OCI-LY7 (cell line): ENCODE results near the gene SLC35E2B. TPM values are rescaled to one million over a fixed set of nuclear protein-coding genes. Genes with fewer than 3 reads are reported as not detected.
"Not testable (repeated sequence)": the region's sequence is repeated elsewhere in the genome, so short reads cannot be mapped to it uniquely, and the experiment has no call there.

Source experiments
- BruUV-seq: library from RNA; stranded (reverse); fragments of 400-500 nt; replicated peaks from 2 replicates; lab custom pipeline; 2021; lab: Mats Ljungman, UMichigan
- CTCF ChIA-PET: fragments of 300-600 bp; sonication (Branson Sonifier 250); formaldehyde crosslinking; loops from one replicate; lab custom pipeline; 2022; ENCODE audit warnings: antibody characterized with exemption; ENCODE audit not compliant: unreplicated experiment; lab: Charles Lee
- POLR2A ChIA-PET: fragments of 300-600 bp; sonication (Branson Sonifier 250); formaldehyde crosslinking; loops from one replicate; lab custom pipeline; 2022; ENCODE audit warnings: antibody characterized with exemption; lab: Charles Lee
- DNase-seq: peaks from one replicate; pipeline ENCODE4 v3.0.0-alpha.2; 2015; ENCODE audit warnings: low spot score
- H2AFZ ChIP-seq: fragments of 200-600 bp; sonication (generic), shearing (Covaris generic); 2 replicates; pipeline ENCODE4 v1.6.1; 2014; ENCODE audit warnings: mild to moderate bottlenecking, antibody characterized with exemption, low read length, moderate library complexity
- H3K27ac ChIP-seq: fragments of 200-600 bp; sonication (generic); 2 replicates; pipeline ENCODE4 v1.5.1; 2014; ENCODE audit warnings: mixed run types, low read depth, mild to moderate bottlenecking, moderate library complexity, low read length, inconsistent platforms; ENCODE audit not compliant: poor library complexity, severe bottlenecking
- H3K36me3 ChIP-seq: fragments of 200-600 bp; sonication (generic); 2 replicates; pipeline ENCODE4 v1.6.1; 2014; ENCODE audit warnings: mild to moderate bottlenecking, antibody characterized with exemption, low read length, moderate library complexity, mixed read lengths; ENCODE audit not compliant: insufficient read depth
- H3K4me1 ChIP-seq: fragments of 200-600 bp; sonication (generic); 2 replicates; pipeline ENCODE4 v1.5.1; 2014; ENCODE audit warnings: mild to moderate bottlenecking, low read length; ENCODE audit not compliant: insufficient read depth, poor library complexity, severe bottlenecking
- H3K4me2 ChIP-seq: fragments of 200-600 bp; sonication (generic); 2 replicates; pipeline ENCODE4 v1.6.1; 2014; ENCODE audit warnings: mild to moderate bottlenecking, low read length
- H3K4me3 ChIP-seq: fragments of 200-600 bp; sonication (generic); 2 replicates; pipeline ENCODE4 v1.5.1; 2014; ENCODE audit warnings: mild to moderate bottlenecking, low read depth, low read length; ENCODE audit not compliant: poor library complexity, severe bottlenecking
- H3K79me2 ChIP-seq: fragments of 200-600 bp; sonication (generic); 2 replicates; pipeline ENCODE4 v1.6.1; 2016; ENCODE audit warnings: low read depth, mild to moderate bottlenecking, low read length, moderate library complexity, mixed read lengths; ENCODE audit not compliant: insufficient read depth
- H3K9me2 ChIP-seq: fragments of 200-600 bp; sonication (generic); 2 replicates; pipeline ENCODE4 v1.6.1; 2016; ENCODE audit warnings: mild to moderate bottlenecking, low read length, mixed read lengths; ENCODE audit not compliant: insufficient read depth
- H3K9me3 ChIP-seq: fragments of 200-600 bp; sonication (generic); 2 replicates; pipeline ENCODE4 v1.6.1; 2014; ENCODE audit warnings: mild to moderate bottlenecking, mixed run types, low read length, mixed read lengths
- H4K20me1 ChIP-seq: fragments of 200-600 bp; sonication (generic); 2 replicates; pipeline ENCODE4 v1.6.1; 2014; ENCODE audit warnings: mild to moderate bottlenecking, antibody characterized with exemption, low read length, moderate library complexity, mixed read lengths; ENCODE audit not compliant: insufficient read depth
- intact Hi-C: fragments of 100-400 bp; cut with micrococcal nuclease; formaldehyde crosslinking; loops from one replicate; pipeline ENCODE4 v1.10.0; 2022; ENCODE audit not compliant: unreplicated experiment
- total RNA-seq, 2 experiments: library from RNA; depleted of rRNA in 1 of 2; stranded (reverse); fragments of >200 nt in 1 of 2; shearing (Covaris generic) in 1 of 2; gene quantifications; 2 replicates each; pipeline ENCODE4 v1.2.3, GENCODE V29; 2014 to 2022
- TF ChIP-seq, protein P1 (sequence below): fragments of 200-600 bp; sonication (generic); conservative IDR thresholded peaks from 2 replicates; pipeline ENCODE4 v1.5.1; 2014; ENCODE audit warnings: mild to moderate bottlenecking, antibody characterized with exemption, low read length, moderate library complexity, mixed read lengths

SLC35E2B gene
- total RNA-seq, 2 experiments from 2014 or later: 26.6 to 58.9 TPM

DNA sequence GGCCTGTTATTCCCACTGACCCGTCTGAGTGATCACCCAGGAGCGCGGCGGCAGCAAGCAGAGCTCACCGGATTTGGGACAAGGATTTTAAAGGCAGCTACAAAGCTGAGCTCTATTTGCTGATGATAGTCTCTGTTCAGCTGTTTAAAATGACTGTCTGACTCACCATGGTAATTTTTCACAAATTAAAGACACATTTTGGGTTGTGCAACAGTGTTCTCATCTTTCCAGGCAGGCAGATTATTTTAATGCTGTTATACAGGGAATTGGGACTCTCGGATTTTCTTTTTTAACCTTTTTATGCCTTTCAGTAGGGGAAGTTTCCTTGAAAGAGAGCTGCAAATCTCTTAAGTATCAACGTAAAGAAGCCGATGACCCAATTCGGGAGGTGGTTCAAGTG is 30.2 kb downstream of the SLC35E2B start:
- H3K27ac ChIP-seq, H3K4me3 ChIP-seq, H3K79me2 ChIP-seq, BruUV-seq, H3K9me2 ChIP-seq, DNase-seq, intact Hi-C loops, H2AFZ ChIP-seq, H4K20me1 ChIP-seq, CTCF ChIA-PET, H3K9me3 ChIP-seq, H3K4me1 ChIP-seq, POLR2A ChIA-PET, H3K4me2 ChIP-seq: not testable (repeated sequence)
- peaks cover 20% of the 10 kb centered on the region for H3K36me3 ChIP-seq

DNA sequence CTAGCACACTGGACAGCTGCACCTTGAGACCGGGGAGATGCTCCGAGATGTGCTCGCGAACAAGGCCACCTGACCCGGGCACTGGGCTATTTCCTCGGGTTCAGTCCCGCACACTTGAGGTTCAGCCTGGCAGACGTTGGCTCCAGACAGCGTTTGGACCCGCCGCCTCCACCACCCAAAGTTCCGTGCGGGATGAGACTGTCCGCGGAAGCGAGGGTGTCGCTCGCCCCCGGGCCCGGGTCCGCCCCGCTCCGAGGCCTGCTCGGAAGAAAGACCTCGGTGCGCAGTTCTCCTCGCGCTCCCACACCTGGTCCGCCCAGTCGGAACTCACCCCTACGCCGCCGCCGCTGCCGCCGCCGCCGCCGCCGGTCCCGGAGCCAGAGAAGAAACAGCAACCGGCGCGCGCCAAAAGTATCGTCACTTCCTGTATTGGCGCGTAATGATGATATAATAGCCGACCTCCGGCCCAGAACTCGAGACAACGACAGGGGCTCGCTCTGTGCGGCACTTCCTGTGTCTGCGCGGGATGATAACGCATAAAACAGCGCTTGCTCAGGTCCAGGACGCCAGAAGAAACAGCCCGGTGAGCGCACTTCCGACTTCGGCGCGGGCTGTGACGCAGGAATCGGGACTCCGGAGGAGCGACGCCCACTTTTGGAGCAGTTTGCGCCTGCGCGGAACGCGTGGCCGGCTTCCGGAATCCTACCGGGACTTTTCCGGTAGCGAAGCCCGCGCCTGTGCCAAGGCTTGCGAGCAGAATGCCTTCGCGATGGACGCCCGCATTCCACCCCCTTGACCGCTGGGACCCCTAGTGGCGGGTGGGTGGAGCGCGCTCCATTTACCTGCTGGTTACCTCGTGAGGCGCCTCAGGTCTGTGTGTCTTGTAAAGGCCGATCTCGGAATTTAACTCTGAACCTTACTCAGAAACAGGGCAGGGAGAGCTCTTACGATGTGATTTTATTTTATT is 33.7 kb downstream of the SLC35E2B start, which contains the start of gene CDK11B:
Gene CDK11B, minus strand, starts transcription at position 422 of the 967 bp plus-strand sequence. CDS start 1,519 bp downstream, outside the sequence.
- H3K4me1 ChIP-seq, H3K9me3 ChIP-seq, BruUV-seq, H3K9me2 ChIP-seq, CTCF ChIA-PET, H4K20me1 ChIP-seq: not testable (repeated sequence)
- Histone ChIP-seq H2AFZ (0 out of 2 replicates have a peak within 1 kb of the TSS, but pooled peaks have one; percentile 3), H3K4me3 (peak within 1 kb of the TSS; percentile 68), H3K4me2 (peak within 1 kb of the TSS; percentile 60), H3K36me3 (peaks cover 31% of the 10 kb centered on the region), H3K27ac (peak within 1 kb of the TSS; percentile 81), H3K79me2 (peaks cover 24% of the 10 kb centered on the region; the same call in 1 of the 2 replicates)
- intact Hi-C loops: loop anchor here (5.0 kb wide), 1 partner anchor 63 kb away; the partner anchor contains the start of gene CDK11A
- peak; percentile 97 for DNase-seq
- POLR2A ChIA-PET: interaction anchor here (0.6 kb wide), 1 partner anchor 20 kb away, joined by 3 read pairs; no protein-coding TSS in a partner anchor
- TF ChIP-seq, protein P1, sequence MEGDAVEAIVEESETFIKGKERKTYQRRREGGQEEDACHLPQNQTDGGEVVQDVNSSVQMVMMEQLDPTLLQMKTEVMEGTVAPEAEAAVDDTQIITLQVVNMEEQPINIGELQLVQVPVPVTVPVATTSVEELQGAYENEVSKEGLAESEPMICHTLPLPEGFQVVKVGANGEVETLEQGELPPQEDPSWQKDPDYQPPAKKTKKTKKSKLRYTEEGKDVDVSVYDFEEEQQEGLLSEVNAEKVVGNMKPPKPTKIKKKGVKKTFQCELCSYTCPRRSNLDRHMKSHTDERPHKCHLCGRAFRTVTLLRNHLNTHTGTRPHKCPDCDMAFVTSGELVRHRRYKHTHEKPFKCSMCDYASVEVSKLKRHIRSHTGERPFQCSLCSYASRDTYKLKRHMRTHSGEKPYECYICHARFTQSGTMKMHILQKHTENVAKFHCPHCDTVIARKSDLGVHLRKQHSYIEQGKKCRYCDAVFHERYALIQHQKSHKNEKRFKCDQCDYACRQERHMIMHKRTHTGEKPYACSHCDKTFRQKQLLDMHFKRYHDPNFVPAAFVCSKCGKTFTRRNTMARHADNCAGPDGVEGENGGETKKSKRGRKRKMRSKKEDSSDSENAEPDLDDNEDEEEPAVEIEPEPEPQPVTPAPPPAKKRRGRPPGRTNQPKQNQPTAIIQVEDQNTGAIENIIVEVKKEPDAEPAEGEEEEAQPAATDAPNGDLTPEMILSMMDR: peak; percentile 56

DNA sequence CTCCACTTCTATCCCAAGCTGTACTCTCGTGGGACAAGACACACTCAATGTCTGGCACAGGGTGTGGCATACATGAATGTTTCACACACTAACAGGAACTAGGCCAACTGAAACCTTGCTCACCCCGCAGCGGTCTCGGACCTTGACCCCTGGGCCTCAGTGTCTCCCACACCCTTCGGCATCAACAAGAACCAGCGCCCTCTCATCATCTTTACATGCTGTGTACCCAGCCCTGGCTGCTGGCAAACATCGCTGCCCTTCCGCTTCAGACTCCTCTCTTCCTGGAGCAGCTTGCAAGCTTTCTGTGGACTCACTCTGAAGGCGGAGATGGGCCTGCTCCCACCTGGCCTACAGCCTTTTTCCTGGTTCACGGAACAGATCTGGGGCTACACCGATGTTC is 44.3 kb downstream of the SLC35E2B start:
- not testable (repeated sequence) for H3K9me3 ChIP-seq

DNA sequence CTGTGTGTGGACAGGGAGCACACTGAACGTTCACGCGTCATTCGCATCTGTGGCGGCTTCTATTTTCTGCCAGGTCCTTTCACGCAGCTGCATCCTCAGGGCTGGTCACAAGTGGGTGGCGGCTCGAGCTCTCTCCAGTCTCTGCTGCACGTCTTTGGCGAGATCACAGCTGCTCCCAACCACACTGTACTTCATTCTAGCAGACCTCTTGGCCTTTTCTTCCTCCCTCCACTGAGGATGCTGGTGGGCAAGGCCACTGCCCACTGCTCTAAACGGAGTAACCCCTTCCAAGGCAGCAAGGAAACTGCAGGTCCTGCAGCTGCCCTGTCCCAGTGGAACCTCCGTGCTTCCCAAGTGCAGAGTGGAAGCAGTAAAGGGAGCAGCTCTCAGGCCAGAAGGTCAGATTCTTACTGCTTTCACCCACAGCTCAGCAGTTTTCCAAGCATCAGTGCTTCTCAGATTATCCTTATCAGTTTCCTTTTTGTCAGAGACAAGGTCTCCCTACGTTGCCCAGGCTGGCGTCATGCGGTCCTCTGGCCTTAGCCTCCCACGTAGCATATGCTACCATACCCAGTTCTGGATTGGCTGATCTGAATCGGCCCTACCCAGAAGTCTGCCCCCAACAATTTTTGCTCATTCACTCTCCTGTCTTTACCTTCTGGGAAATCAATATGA is 44.9 kb downstream of the SLC35E2B start:
- H2AFZ ChIP-seq, H3K4me2 ChIP-seq, POLR2A ChIA-PET, H3K27ac ChIP-seq, DNase-seq, H3K9me3 ChIP-seq, H3K4me3 ChIP-seq, H3K79me2 ChIP-seq, H3K4me1 ChIP-seq, intact Hi-C loops, BruUV-seq, CTCF ChIA-PET, H3K9me2 ChIP-seq, H4K20me1 ChIP-seq: not testable (repeated sequence)
- H3K36me3 ChIP-seq: peaks cover 70% of the 10 kb centered on the region

More for the DNA sequence above, 44.3 kb downstream of the SLC35E2B start:
- H3K9me2 ChIP-seq, BruUV-seq, H3K4me1 ChIP-seq, intact Hi-C loops, H3K4me2 ChIP-seq, H3K27ac ChIP-seq, H2AFZ ChIP-seq, DNase-seq, H3K79me2 ChIP-seq, H4K20me1 ChIP-seq, H3K4me3 ChIP-seq, CTCF ChIA-PET, POLR2A ChIA-PET: not testable (repeated sequence)
- peaks cover 75% of the 10 kb centered on the region for H3K36me3 ChIP-seq

DNA sequence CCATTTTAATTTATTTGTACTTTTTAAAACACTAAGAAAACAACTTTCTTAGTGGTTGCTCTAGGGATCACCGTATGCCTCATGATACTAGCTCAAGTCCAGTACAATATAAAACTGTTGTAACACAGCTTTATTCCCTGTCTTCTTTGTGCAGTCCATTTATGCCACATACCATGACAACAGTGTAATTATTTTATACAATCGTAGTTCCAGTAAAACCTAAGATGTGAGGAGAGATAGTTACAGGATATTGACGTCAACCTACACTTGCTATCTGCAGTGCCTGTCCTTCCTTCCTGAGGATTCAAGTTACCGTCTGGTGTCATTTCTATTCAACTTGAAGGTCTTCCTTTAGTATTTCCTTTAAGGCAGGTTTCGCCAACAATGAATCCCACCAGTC is 46.3 kb downstream of the SLC35E2B start:
- H4K20me1 ChIP-seq, H2AFZ ChIP-seq, H3K4me3 ChIP-seq, POLR2A ChIA-PET, CTCF ChIA-PET, H3K27ac ChIP-seq, H3K4me1 ChIP-seq, H3K79me2 ChIP-seq, BruUV-seq, DNase-seq, H3K9me2 ChIP-seq, H3K4me2 ChIP-seq, H3K9me3 ChIP-seq, intact Hi-C loops: not testable (repeated sequence)
- peaks cover 56% of the 10 kb centered on the region for H3K36me3 ChIP-seq
